LNCaP clone FGC (cell line): ENCODE results near the gene TTC7B.

Experiments used
- DNase-seq: peaks from one replicate; pipeline ENCODE4 v3.0.0-alpha.2; 2011; ENCODE audit warnings: low read depth
- H3K4me3 ChIP-seq: 2 replicates; pipeline ENCODE4 v1.5.1; 2011; ENCODE audit warnings: mild to moderate bottlenecking, low read depth, low read length, control low read depth
- TF ChIP-seq, protein P1 (sequence below): IDR thresholded peaks from 2 replicates; pipeline ENCODE4 v1.5.1; 2012; ENCODE audit warnings: mild to moderate bottlenecking; ENCODE audit not compliant: control insufficient read depth, insufficient read depth; ENCODE audit errors: extremely low read depth

Gene TTC7B

GRCh38 chr14:90571149-90571947, 244.9 kb downstream of the TTC7B start:
- TF ChIP-seq, protein P1, sequence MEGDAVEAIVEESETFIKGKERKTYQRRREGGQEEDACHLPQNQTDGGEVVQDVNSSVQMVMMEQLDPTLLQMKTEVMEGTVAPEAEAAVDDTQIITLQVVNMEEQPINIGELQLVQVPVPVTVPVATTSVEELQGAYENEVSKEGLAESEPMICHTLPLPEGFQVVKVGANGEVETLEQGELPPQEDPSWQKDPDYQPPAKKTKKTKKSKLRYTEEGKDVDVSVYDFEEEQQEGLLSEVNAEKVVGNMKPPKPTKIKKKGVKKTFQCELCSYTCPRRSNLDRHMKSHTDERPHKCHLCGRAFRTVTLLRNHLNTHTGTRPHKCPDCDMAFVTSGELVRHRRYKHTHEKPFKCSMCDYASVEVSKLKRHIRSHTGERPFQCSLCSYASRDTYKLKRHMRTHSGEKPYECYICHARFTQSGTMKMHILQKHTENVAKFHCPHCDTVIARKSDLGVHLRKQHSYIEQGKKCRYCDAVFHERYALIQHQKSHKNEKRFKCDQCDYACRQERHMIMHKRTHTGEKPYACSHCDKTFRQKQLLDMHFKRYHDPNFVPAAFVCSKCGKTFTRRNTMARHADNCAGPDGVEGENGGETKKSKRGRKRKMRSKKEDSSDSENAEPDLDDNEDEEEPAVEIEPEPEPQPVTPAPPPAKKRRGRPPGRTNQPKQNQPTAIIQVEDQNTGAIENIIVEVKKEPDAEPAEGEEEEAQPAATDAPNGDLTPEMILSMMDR, result no peak
- no peak for DNase-seq
- no peak overlapping the region for H3K4me3 ChIP-seq

DNA sequence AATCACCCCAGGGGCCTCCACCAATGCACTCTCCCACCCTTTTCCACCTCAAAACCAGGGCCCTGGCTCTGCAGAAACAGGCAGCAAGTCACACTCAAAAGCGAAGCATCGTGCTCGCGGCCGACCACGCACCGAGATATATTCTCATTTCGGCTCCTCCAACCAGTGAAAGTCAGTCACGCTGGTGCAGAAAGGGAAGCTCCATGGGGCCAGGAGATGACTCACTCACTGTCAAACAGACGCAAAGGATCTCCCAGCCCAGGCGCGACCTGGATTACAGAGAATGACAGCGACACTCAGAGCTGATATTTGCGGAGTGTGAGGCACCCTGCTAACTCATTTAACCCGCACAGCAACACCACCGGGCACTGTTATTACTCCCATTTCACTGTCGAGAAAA, 245.8 kb downstream of the TTC7B start:
- TF ChIP-seq, protein P1, result no peak
- no peak overlapping the region for H3K4me3 ChIP-seq
- no peak for DNase-seq

DNA sequence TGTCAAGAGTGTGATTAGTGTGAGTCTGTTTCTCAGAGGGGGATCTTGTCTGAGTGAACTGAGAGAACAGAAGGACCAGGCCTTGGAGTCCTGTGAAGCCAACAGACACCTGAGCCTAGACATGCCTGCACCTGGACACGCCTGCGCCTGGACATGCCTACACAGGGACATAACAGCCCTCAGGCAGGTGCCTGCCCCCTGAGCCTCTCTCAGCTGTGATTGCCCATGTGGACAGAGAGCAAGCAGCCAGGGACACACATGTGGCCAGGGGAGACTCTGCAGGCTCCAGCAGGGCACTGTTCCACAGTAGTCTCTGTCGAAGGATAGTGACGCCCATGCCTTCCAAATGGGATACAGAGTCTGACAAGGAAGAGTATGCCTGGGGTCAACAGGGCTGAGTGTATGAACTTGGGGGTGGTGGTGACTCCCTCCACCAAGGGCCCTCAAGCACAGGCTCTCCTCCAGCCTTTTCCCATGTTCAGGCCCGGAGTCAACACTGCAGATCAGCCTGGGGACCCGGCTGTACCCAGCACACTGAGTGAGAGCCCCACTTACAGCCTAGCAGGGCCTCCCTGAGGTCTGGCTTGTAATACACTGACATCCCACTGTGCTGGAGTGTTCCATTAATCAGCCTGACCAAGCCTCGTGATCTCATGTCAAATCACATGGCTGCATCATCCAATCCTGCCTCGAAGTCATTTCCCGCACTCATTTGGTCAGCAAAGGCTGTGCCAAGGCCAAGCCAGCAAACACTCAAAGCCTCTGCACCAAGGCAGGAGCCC, 246.4 kb downstream of the TTC7B start:
- TF ChIP-seq, protein P1, result no peak
- H3K4me3 ChIP-seq, result no peak overlapping the region
- DNase-seq, result no peak

DNA sequence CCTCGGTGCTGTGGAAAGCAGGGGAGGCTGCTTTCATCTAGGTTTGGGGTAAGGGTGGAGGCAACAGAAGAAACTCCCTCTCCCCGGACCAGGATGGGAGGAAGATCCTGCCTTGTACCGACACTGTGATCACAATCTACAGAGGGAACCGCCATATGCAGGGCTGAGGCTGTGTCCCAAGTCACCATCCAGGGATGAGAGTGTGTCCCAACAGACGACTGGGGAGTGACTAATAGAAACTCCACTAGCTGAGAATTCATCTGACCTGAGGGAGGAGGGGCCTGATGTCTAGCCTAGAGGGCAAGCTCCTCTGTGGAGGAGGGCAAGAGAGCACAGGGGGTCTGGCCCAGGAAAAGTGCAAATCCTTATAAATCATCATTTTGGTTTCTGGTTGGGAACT, 247.0 kb downstream of the TTC7B start:
- TF ChIP-seq, protein P1, result no peak
- no peak overlapping the region for H3K4me3 ChIP-seq
- DNase-seq, result no peak

DNA sequence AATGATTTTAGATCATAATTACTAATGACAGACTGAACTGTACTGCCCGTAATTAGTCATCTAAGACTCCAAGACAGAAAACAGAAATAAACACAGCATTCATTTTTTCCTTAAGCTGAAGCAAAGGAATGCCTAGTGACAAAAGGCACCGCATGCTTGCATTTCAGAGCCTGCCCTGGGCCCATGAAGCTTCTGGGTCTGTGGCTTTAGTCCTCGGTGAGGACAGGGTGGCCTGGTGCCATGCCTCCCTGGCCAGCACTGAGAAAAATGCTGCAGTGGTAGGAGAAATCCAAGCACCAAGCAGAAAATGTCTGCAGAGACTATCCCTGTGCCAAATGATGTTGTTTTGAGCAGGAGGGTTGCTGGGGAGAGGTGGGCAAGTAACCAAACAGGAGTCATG, 247.8 kb downstream of the TTC7B start:
- DNase-seq, result no peak
- TF ChIP-seq, protein P1, result no peak
- no peak overlapping the region for H3K4me3 ChIP-seq

GRCh38 chr14:90567991-90568390, 248.2 kb downstream of the TTC7B start:
- TF ChIP-seq, protein P1, result no peak
- DNase-seq, result no peak
- no peak overlapping the region for H3K4me3 ChIP-seq

DNA sequence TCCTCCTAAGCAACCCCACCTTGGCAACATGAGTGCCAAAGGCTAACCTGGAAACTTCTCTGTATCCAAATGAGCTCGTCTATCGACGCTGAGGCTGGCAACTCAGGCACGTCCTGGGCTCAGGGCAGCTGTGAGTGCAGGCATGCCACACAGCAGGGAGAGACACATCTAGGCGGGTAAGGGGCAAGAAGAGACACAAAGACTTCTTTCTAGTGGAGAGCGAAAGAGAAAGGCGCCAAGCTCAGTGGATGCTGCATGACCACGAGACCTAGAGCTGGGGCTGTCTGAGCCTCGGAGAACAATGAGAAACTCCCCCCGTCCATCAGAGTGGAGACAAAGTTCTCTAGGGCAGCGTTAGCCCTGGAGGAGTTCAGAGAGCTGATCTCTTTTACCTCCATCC, 249.0 kb downstream of the TTC7B start:
- TF ChIP-seq, protein P1, result no peak
- no peak for DNase-seq
- H3K4me3 ChIP-seq, result no peak overlapping the region
